Activated CD4-positive, alpha-beta T cell treated with anti-CD3 and anti-CD28 coated beads, Interleukin-2, Interleukin-4, amounts not matched to agents 100 ng/mL and 50 ng/mL, durations not matched to agents 16 hours and 8 hours (primary cell): Measurements from ENCODE around the gene HELZ.
"Not testable (repeated sequence)": the region's sequence is repeated elsewhere in the genome, so short reads cannot be mapped to it uniquely, and the experiment has no call there.

ENCODE experiments used
- DNase-seq: peaks from one replicate; pipeline ENCODE4 v3.0.0-alpha.2; 2020; ENCODE audit warnings: low spot score

HELZ gene

GRCh38 chr17:67113486-67113885 is 131.5 kb downstream of the HELZ start:
- DNase-seq = no peak

GRCh38 chr17:67111808-67112207 is 133.2 kb downstream of the HELZ start:
- no peak for DNase-seq

DNA sequence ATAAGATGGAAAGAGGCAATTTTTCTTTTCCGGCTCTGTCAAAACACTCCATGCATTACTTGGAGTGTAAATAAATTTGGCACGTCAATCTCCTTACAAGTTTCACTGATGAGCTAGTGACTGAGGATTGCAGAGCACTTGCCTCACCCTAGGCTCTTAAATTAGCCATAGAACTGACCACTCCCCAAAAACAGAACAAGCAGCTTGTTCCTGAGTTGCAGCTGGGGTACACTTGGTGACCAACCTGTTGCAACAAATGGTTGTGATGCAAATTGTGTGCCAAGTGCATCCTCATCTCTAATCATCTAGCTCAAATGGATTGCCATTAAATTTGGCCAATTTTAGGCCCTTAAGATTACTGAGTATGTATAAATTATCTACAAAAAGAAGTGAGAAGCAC is 133.7 kb downstream of the HELZ start:
- DNase-seq = no peak

DNA sequence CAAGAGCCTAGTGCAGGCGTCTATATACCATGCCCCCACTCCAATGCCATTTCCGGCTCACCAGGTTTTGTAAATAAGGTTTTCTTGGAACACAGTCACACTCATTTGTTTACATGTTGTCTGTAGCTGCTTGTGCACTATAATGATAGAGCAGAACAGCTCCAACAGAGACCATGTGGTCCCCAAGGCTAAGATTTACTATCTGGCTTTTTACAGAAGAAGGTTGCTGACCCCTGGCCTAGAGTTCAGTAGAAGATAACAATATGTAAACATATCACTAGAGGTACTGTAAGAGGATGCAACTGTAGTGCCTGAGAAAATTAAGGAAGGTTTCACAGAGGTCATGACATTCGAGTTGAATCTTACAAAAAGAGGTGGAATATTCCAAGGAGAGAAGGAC is 134.4 kb downstream of the HELZ start:
- no peak for DNase-seq

GRCh38 chr17:67109111-67109510 is 135.9 kb downstream of the HELZ start:
- DNase-seq = no peak

DNA sequence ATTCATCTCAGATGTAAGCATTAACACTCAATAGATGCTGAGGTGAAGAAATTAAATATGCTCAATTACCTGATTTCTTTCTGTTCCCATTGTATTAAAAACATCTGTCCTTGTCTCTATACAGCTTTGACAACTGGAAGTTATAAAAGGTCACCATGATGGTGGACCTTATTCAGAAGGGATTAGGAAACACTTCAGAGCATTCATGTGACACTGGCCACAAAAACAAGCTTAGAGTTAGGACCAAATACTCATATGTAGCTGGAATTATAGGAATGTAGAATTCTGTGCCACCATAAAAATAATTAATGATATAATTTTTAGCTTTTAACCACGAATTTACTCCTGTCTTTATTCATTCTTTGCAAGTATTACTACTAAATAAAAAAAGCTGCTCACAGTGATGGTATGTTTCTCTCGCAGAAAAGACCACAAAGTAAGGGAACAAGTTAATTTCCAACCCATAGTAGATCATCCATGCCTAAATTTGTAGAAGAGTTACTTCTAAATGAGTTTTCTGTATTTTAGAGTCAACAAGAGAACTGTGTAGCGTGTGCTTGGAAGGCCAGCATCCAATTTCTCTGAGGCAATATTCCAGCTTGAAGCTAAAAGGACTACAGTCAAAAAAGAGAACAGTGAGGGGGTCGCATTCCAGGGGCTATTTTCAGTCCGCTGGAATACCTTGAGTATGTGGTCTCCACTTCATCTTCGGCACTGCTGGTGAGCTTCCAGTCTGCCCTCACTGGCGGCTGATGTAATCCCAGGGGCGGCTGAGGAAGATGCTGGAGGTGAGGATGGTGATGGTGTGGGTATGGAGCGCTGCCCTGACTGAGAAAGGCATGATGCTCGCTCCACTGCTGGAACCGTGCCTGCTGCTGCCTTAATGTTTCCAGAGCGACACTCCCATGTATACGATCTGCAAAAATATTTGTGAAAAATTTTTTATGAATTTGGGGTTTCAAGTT is 136.9 kb downstream of the HELZ start:
- DNase-seq = no peak

DNA sequence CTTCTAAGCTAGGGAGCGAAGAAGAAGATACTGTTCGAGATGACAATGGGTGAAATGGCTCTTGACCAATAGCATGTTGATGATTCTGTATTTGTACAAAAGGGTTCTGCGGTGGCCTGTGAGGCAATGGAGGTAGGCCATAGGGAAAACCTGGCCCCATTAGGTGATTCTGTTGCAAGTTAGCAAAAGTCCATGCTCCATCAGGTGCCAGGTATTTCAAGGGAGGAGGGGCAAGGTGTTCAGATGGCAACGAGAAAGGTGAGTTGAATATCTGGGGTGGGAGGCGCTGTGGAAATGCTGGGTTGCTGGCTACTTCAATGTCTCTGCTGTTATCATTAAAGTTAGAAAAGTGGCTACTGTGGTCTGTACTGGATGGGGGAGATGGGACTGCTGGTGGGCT is 137.8 kb downstream of the HELZ start:
- DNase-seq = no peak

GRCh38 chr17:67105213-67105612 is 139.8 kb downstream of the HELZ start:
- no peak for DNase-seq

DNA sequence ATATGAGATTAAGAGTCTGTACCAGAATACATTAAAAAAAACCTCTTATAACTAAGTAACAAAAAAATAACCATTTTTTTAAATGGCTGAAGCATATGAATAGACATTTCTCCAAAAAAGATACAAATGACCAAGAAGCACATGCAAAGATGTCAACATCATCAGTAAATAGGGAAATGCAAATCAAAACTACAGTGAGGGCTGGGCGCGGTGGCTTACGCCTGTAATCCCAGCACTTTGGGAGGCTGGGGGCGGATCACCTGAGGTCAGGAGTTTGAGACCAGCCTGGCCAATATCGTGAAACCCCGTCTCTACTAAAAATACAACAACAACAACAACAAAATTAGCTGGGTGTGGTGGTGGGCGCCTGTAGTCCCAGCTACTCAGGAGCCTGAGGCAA is 140.4 kb downstream of the HELZ start:
- DNase-seq = not testable (repeated sequence)

DNA sequence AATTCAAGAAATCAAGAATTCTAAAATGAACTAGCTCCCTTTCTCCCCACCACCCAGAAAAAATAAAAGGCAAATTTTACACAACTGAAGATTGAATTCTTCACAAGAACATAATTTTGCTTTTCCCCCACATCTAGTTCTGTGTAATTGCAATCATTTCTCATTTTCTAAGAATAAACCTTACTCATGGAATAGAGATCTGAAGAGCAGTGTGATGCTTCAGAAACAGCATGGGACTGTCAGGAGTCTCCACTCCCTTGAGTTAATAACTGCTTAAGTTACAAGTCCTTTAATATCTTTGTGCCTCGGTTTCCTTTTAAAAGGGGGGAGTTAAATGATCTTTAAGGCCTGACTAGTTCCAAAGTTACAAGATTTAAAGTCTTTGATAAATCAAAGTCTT is 147.0 kb downstream of the HELZ start:
- DNase-seq = no peak

GRCh38 chr17:67096609-67097008 is 148.4 kb downstream of the HELZ start:
- DNase-seq = no peak

DNA sequence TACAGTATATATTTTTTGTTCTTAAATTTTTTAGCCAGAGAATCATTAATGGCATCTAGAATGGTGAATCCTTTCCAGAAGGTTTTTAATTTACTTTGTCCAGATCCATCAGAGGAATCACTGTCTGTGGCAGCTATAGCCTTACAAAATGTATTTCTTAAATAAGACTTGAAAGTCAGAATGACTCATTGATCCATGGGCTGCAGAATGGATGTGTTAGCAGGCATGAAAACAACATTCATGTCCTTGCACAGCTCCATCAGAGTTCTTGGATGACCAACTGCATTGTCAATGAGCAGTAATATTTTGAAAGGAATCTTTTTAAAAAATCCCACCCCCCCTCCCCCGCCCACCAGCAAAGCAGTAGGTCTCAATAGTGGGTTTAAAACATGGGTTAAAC is 149.2 kb downstream of the HELZ start:
- no peak for DNase-seq

GRCh38 chr17:67095291-67095690 is 149.7 kb downstream of the HELZ start:
- peak; percentile 17 for DNase-seq

DNA sequence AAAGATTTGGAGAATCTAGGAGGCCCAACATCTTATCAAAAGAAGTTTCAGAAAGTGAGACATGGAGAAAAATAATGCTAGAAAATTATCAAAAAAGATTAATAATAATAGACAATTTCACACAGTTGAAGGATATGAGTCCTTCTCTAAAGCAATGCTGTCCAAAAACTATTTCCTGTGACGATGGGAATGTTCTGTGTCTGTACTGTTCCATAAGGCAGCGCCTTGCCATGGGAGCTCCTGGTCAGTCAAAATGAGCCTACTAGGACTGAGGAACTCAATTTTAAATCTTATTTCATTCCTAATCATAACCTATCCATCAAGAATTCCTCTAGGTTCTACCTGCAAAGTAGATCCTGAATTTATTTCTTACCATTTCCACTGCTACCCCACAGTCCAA is 151.6 kb downstream of the HELZ start:
- DNase-seq = no peak

DNA sequence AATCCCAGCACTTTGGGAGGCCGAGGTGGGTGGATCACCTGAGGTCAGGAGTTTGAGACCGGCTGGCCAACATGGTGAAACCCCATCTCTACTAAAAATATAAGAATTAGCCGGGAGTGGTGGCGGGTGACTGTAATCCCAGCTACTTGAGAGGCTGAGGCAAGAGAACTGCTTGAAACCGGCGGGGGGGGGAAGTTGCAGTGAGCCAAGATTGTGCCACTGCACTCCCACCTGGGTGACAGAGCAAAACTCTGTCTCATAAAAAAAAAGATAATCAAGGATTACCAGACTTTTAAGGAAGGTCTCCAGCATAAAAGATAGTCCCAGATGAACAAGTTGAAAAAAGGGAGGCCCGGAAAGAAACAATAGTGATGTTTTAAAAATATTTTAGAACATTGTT is 152.3 kb downstream of the HELZ start:
- DNase-seq = not testable (repeated sequence)

DNA sequence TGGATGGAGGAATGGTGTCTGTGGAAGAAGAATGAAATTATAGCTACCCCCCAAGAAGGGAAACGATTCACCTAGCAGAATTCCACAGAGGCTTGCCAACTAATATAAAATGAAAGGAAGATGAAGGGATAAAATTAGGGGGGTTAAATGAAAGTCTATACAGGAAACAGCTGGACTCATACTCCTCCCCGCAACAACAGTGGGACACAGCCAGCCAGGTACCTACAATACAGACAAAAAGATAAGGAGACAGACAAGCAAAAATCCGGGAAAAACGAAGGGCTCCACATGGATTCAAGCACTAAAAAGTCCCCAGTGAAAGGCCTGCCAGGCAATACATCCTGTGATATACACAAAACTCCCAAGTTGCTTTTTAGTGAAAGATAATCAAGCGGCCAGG is 152.7 kb downstream of the HELZ start:
- no peak for DNase-seq

- DNase-seq = no peak
Observed at GRCh38 chr17:67090341-67090740, 154.7 kb downstream of the HELZ start.

DNA sequence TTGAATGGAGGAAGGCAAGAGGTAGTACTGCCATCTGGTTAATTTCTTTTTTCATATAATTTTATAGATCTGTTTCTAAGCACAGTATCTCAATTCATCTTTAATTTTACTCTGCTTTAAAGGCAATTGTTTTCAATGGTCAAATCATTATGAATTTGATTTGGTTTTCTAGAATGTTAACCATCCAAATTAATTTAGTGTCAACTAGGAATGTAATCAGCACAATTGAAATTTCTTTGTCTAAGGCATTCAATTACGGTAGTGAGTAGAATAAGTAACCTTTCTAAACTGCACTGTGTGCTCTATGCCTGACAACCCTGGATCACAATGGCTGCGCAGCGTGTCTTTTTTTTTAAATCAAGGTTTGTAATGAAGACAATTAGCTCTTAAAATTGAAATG is 156.4 kb downstream of the HELZ start:
- no peak for DNase-seq

DNA sequence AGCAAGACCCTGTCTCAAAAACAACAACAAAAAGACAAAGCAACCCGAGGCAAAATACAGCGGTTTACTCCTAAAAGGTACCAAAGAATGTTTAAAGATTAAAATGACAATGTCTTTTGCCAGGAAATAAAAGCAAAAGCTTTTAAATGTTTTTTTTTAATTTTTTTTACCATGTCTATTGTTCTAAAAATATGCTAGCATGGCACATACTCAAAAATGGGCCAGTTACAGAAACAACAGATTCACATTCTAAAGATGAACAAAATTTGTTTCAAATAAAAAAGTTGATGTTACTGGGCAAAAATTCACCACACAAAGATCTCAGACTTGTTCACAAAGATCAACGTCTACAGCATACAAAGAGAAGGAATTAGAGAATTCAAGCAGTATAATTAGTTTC is 159.6 kb downstream of the HELZ start:
- no peak for DNase-seq

GRCh38 chr17:67082107-67082506 is 162.9 kb downstream of the HELZ start:
- peak; percentile 8 for DNase-seq

DNA sequence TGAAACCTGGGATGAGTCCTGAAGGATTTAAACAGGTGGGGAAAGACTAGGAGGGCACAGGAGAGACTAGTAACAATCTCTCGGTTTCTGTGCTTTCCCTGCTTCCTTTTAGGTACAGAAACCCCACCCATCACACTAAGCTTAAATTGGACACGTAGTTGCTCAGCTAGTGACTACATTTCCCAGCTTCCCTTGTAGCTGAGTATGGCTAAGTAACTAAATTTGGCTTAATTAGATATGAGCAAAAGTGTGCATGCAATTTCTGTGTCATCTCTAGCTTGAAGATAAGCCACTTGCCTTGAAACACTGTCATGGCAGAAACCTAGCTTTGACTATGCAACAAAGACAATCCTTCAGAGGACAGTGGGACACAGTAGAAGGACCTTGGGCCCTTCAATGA is 164.2 kb downstream of the HELZ start:
- no peak for DNase-seq

DNA sequence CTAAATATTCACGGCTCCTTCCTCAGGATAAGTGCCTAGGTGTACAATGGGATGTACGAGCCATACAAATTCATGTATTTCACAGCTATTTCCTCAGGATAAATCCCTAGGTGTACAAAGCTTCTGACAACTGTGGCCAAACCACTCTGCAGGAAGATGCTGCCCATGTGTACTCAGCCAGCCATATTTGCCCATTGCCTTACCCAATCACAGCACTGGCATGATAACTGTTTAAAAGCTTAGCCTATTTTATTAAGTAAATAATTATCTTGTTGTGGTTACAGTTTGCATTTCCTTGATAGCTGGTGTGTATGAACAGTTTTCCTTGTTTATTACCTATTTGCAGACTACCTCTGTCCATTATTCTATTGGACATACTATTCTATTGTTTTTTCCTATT is 165.5 kb downstream of the HELZ start:
- DNase-seq = no peak

GRCh38 chr17:67078292-67078691 is 166.7 kb downstream of the HELZ start:
- no peak for DNase-seq

DNA sequence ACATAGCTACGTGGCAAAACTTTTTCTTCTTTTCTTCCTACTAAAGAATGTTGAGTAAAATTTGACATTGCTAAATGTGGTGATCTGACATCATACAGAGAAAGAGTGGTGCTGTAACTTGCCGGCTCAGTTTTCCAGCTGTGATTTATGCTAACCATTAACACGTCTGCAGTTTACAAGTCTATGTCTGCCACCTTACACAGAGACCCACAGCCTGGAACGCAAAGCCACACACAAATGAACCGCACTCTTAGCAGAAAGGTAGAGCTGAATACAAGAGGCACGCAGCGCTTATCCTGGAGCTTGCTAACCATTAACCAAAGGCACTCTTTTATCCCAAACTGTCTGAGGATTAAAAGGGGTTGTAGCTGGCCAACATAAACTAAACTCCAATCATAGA is 168.7 kb downstream of the HELZ start:
- DNase-seq = no peak
